HCT116 (cell line): Measurements from ENCODE around the gene MBTPS1.

Source experiments
- ATF3 ChIP-seq: IDR thresholded peaks from 2 replicates; pipeline ENCODE4 v1.6.1; 2012
- CBX3 ChIP-seq: IDR thresholded peaks from 2 replicates; pipeline ENCODE4 v1.6.1; 2012; ENCODE audit warnings: low read depth
- CTCF ChIP-seq, 3 experiments: fragments of 200-600 bp in 1 of 3; sonication (generic) in 1 of 3; IDR thresholded peaks in 2 of 3; conservative IDR thresholded peaks in 1 of 3; 2 replicates each; pipeline ENCODE4 v1.5.1; 2012 to 2017; ENCODE audit warnings: low read depth in 2 of 3, low read length in 2 of 3, antibody characterized with exemption in 1 of 3, borderline replicate concordance in 1 of 3, control low read depth in 1 of 3, mild to moderate bottlenecking in 1 of 3, mixed read lengths in 1 of 3, mixed run types in 1 of 3, moderate library complexity in 1 of 3; ENCODE audit not compliant: insufficient read depth in 1 of 3
- EZH2 ChIP-seq: fragments of 200-600 bp; sonication (generic); IDR thresholded peaks from 2 replicates; pipeline ENCODE4 v1.6.1; 2017; ENCODE audit warnings: antibody characterized with exemption, mixed run types
- JUND ChIP-seq: IDR thresholded peaks from 2 replicates; pipeline ENCODE4 v1.6.1; 2012
- MAX ChIP-seq: IDR thresholded peaks from 2 replicates; pipeline ENCODE4 v1.6.1; 2012
- POLR2A ChIP-seq: IDR thresholded peaks from 2 replicates; pipeline ENCODE4 v1.7.0; 2011; ENCODE audit warnings: borderline replicate concordance; ENCODE audit not compliant: insufficient read depth, insufficient read length; ENCODE audit errors: extremely low read depth
- POLR2AphosphoS5 ChIP-seq: IDR thresholded peaks from 2 replicates; pipeline ENCODE4 v1.6.1; 2011; ENCODE audit warnings: mild to moderate bottlenecking, low read depth, low read length, moderate library complexity
- RAD21 ChIP-seq: IDR thresholded peaks from 2 replicates; pipeline ENCODE4 v1.6.1; 2012; ENCODE audit warnings: low read depth, mild to moderate bottlenecking
- REST ChIP-seq: IDR thresholded peaks from 2 replicates; pipeline ENCODE4 v1.6.1; 2012; ENCODE audit warnings: low read depth
- SP1 ChIP-seq: IDR thresholded peaks from 2 replicates; pipeline ENCODE4 v1.6.1; 2012; ENCODE audit warnings: low read depth
- SRF ChIP-seq: IDR thresholded peaks from 2 replicates; pipeline ENCODE4 v1.6.1; 2012; ENCODE audit warnings: low read depth
- YY1 ChIP-seq: IDR thresholded peaks from 2 replicates; pipeline ENCODE4 v1.6.1; 2011; ENCODE audit warnings: low read length, low read depth, moderate library complexity, mild to moderate bottlenecking; ENCODE audit not compliant: insufficient replicate concordance; ENCODE audit errors: extremely low read depth
- ZFX ChIP-seq: fragments of 450-650 bp; IDR thresholded peaks from 2 replicates; pipeline ENCODE4 v1.6.1; 2017

- TF ChIP-seq CTCF (IDR thresholded peaks at IDR 0.05 in 2 of 3, conservative IDR thresholded peaks at IDR 0.05 in 1 of 3; ENCODE audit: borderline replicate concordance in 1 of 3, insufficient read depth in 1 of 3, low read depth in 2 of 3, low read length in 2 of 3) (no peak), SP1 (no peak), EZH2 (no peak), CBX3 (no peak), SRF (no peak), MAX (no peak), YY1 (no peak), POLR2A (no peak), RAD21 (no peak), REST (no peak), JUND (no peak), POLR2AphosphoS5 (no peak), ATF3 (no peak), ZFX (no peak)
Measured at GRCh38 chr16:84029297-84030047, 87.3 kb downstream of the MBTPS1 start.
